ENCODE data around the gene BBOF1.
"Not testable (repeated sequence)": the region's sequence is repeated elsewhere in the genome, so short reads cannot be mapped to it uniquely, and the experiment has no call there.

The BBOF1 gene

GRCh38 chr14:74018586-74019407, at the start of gene BBOF1, which contains the start of gene ENTPD5:
Gene BBOF1, plus strand, starts transcription at chr14:74019349. Its CDS starts 130 bp downstream, at chr14:74019479.
Gene ENTPD5, minus strand, starts transcription at chr14:74019288. Its CDS starts 31,186 bp downstream, at chr14:73988102.
- DNase-seq, result peak; percentile 91

GRCh38 chr14:73973497-73973896, 45.7 kb upstream of the BBOF1 start:
- DNase-seq, result no peak

DNA sequence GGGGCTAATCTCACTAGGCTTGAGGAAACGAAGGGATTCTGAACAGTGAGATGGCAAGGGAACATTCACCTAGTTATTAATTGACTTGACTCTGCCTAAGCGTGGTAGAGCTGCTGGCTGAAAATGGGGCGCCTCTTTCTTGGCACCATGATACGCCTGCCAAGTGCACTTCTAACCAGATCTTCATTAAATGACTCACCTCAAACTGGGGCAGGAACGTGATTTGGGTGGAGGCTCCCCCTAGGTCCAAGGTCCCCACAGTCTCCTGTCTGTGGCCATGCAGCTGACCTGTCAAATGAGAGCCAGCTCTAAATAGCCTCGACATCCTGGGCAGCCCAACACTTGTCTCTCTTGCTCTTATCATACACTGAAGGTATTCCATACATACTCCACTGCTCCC, 43.0 kb upstream of the BBOF1 start:
- DNase-seq, result no peak

GRCh38 chr14:73977896-73978295, 41.3 kb upstream of the BBOF1 start:
- DNase-seq, result no peak

GRCh38 chr14:73988065-73988464, 31.1 kb upstream of the BBOF1 start:
- DNase-seq, result no peak

DNA sequence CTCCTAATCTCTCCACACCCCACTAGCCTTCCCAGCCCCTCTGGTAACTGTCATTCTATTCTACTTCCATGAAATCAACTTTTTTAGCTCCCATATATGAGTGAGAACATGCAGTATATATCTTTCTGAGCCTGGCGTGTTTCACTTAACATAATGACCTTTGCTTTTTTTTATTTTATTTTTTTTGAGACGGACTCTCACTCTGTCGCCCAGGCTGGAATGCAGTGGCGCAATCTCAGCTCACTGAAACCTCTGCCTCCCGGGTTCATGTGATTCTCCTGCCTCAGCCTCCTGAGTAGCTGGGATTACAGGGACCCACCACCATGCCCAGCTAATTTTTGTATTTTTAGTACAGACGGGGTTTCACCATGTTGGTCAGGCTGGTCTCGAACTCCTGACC, 30.5 kb upstream of the BBOF1 start:
- DNase-seq, result not testable (repeated sequence)

- no peak for DNase-seq
These were observed 28.1 kb upstream of the BBOF1 start for GRCh38 chr14:73991092-73991491.

DNA sequence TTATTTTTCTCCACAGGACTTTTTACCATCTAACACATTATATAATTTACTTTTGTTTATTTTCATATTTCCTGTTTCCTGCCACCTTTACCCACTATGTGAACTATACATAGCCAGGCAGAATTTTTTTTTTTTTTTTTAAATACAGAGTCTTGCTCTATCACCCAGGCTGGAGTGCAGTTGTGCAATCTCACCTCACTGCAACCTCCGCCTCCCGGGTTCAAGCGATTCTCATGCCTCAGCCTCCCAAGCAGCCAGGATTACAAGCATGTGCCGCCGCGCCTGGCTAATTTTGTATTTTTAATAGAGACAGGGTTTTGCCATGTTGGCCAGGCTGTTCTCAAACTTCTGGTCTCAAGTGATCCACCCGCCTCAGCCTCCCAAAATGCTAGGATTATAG, 24.2 kb upstream of the BBOF1 start:
- DNase-seq, result not testable (repeated sequence)

- DNase-seq, result no peak
These were observed 23.2 kb upstream of the BBOF1 start for GRCh38 chr14:73995977-73996378.

DNA sequence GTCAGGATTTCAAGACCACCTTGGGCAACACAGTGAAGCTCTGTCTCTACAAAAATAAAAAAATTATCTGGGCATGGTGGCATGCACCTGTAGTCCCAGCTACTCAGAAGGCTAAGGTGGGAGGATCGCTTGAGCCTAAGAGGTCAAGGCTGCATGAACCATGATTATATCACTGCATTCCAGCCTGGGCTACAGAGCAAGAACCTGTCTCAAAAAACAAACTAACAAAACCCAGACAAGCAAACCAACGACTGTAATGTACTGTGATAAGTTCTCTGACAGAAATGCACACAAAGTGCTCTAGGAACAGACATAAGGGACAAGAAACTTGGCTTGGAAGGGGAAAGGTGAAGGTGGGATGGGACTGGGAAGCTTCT, 22.4 kb upstream of the BBOF1 start:
- no peak for DNase-seq

DNA sequence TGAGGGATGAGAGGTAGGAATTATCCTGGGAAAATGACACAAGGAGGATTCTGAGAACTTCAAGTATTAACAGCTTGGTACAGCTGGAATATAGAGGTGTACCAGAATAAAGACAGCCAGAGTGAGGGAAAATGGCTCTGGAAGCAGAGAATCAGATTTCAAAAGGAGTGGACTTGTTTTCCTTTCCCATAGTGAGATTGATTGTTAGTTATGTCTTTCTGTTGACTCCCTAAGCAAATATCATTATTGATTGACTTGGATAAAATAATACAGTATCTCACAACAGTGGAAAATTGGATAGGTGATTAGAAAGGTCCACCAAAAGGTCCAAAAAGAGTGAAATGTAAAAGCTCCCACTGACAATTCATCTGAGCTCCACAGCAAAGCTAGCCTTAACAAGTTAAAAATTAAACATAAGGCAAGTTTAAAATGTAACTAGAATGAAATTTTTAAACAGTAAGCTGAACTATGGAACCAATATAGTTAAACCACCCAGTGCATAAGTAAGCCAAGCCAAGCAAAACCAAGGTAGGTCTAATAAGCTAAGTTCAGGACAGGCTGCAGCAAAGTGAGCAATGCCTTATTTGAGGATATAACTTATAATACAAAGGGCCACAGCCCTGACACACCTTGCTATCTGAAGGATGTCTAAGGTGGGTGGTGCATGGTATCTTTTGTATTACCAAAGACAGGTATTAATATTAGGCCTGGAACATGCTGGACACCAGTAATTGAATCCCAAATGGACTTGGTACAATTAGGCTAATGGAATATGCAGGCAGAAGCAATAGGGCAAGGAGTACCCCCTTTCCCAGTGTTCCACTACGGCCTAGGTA, 21.8 kb upstream of the BBOF1 start:
- no peak for DNase-seq

DNA sequence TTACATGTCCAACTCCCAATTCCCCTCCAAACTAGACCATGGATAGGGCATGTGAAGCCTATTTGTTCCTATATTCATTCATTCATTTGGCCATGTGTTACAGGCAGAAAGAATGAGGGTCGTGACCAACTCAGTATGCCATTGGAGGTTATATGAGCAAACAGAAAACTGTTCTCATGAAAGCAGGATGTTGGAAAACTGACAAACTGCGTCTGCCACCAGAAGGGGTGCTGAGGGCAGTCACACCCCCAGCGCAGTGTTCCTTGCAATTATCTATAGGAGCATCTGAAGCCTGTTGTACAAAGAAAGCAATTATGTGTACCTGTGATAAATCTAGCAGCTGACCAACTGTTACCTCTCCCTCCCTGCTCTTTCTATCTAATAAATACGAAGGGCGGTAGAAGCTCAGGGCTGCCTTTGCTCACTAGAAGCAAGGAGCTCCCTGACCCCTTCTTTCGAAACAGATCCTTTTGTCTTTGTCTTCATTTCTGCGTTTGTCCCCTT, 21.2 kb upstream of the BBOF1 start:
- DNase-seq, result no peak

DNA sequence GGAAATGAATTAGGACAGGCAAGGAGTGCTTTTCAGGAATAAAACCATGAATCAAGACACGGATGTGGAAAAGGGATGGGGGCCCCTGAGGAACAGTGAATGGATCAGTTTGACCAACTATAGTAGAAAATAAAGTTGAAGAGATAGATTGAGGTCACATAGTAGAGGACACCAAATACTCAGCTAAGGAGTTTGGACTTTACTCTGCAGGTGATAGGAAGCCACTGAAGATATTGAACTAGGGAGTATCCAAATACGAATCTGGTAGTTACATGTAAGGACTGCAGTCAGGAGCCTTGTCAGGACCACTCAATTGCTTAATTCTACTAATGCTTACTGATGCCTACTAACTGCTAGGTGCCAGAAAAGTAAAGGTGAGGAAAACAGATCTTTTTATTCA, 20.4 kb upstream of the BBOF1 start:
- no peak for DNase-seq

- DNase-seq, result not testable (repeated sequence)
These were observed 13.5 kb upstream of the BBOF1 start for GRCh38 chr14:74005664-74006063.

DNA sequence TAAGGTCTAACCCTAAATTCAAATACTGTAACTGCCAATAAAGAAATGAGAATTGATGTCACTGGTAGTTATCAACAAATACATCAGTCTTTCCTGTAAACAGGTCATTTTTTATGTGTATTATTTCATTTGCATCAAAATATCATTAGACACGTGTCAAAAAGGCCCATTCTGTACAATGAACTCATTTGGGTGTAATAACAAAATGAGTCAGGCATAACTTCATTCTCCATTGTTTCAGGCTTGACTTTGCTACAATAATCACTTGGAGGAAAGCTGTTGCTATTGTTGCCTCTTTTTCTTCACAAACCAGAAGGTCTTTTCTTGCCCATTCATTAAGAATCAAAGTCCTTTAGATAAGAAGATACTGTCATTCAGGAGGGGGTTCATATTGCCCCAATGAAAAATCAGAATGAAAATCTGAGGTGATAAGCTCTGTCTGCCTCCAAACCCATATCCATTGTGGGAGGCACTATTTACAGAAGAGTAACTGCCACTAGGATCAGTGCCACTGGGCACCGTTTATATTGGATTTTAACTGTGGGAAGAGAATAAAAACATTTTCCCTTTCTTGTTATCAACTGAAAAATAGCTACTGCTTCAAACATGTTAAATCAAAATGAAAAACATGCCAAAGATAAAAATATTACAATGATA, 10.2 kb upstream of the BBOF1 start:
- DNase-seq, result no peak

DNA sequence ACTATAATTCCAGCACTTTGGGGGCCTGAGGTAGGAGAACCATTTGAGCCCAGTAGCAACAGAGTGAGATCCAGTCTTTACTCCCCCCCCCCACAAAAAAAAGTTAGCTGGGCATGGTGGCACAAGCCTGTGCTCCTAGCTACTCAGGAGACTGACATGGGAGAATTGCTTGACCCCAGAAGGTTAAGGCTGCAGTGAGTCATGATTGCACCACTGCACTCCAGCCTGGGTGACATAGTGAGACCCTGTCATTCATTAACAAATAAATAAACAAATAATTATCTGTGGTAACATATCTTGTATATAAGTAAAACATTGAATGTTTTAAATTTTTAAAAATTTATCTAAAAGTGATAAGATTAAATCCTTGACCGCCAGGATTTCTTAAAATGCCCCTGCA, 4.8 kb upstream of the BBOF1 start:
- DNase-seq, result no peak

- no peak for DNase-seq
These were observed 4.0 kb upstream of the BBOF1 start for GRCh38 chr14:74015176-74015575.

- no peak for DNase-seq
These were observed 3.2 kb upstream of the BBOF1 start for GRCh38 chr14:74015963-74016362.

DNA sequence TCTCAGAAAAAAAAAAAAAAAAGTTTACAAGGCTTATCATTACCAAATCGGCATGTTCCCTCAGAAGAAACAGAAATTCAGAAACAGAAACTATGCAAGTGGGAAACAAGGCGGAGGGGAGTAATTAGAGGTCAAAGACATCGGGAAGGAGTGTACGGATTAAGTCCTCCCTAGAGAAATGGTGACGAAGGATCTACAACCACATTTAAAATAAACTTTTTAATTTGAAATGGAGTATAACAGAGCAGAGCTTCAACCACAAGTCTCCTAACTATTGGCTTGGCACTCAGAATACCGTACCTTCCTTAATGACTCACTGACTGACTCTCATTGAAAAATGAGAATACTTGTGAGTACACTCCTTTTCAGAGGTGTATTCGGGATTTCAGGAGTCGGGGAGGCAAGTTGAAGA, 969 bp upstream of the BBOF1 start:
- DNase-seq, result no peak

- no peak for DNase-seq
These were observed 424 bp downstream of the BBOF1 start for GRCh38 chr14:74019408-74020137.

- DNase-seq, result no peak
These were observed 3.2 kb downstream of the BBOF1 start for GRCh38 chr14:74022346-74022745.

GRCh38 chr14:74029136-74029535, 10.0 kb downstream of the BBOF1 start:
- DNase-seq, result no peak

DNA sequence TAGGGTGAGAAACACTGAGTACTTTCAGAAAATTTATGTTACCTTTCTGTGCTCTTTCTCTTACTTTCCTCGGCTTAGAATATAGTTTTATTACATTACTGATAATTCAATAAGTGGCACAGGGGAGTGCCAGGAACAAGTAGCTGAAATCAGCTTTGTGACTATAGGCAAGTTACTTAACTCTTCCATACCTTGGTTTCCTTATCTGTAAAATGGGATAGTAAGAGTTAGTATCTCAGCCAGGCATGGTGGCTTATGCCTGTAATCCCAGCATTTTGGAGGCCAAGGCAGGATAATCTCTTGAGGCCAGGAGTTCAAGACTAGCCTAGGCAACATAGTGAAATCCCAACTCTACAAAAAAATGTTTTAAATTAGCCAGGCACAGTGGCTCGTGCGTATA, 15.4 kb downstream of the BBOF1 start:
- no peak for DNase-seq

All from right forelimb (tissue), 1 donor.